ENCODE data around the gene UQCC2.

GRCh38 chr6:33716890-33717632 lies 5.6 kb upstream of the UQCC2 start:
- TF ChIP-seq CTCF (IDR thresholded peaks at IDR 0.05) (no peak), TAF1 (IDR thresholded peaks at IDR 0.05; ENCODE audit: borderline replicate concordance, low read depth, low read length) (no peak)
- TF ChIP-seq, protein P1, sequence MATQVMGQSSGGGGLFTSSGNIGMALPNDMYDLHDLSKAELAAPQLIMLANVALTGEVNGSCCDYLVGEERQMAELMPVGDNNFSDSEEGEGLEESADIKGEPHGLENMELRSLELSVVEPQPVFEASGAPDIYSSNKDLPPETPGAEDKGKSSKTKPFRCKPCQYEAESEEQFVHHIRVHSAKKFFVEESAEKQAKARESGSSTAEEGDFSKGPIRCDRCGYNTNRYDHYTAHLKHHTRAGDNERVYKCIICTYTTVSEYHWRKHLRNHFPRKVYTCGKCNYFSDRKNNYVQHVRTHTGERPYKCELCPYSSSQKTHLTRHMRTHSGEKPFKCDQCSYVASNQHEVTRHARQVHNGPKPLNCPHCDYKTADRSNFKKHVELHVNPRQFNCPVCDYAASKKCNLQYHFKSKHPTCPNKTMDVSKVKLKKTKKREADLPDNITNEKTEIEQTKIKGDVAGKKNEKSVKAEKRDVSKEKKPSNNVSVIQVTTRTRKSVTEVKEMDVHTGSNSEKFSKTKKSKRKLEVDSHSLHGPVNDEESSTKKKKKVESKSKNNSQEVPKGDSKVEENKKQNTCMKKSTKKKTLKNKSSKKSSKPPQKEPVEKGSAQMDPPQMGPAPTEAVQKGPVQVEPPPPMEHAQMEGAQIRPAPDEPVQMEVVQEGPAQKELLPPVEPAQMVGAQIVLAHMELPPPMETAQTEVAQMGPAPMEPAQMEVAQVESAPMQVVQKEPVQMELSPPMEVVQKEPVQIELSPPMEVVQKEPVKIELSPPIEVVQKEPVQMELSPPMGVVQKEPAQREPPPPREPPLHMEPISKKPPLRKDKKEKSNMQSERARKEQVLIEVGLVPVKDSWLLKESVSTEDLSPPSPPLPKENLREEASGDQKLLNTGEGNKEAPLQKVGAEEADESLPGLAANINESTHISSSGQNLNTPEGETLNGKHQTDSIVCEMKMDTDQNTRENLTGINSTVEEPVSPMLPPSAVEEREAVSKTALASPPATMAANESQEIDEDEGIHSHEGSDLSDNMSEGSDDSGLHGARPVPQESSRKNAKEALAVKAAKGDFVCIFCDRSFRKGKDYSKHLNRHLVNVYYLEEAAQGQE (IDR thresholded peaks at IDR 0.05; ENCODE audit: low read depth, low read length) = no peak

Measured in SK-N-SH (cell line).